ENCODE results near the gene AURKAIP1. TPM values are rescaled to one million over a fixed set of nuclear protein-coding genes. Genes with fewer than 3 reads are reported as not detected.

Gene AURKAIP1
- total and polyA plus RNA-seq, 4 donors = 43.5 to 208 (median 168) TPM

GRCh38 chr1:1356166-1356795, 18.7 kb downstream of the AURKAIP1 start:
- DNase-seq = no peak
- H3K27ac ChIP-seq (ENCODE audit: low read depth in 1 of 2, low read length in 1 of 2) = peak overlapping the region in 1 of 2 donors; percentile 74
- peaks cover 0 to 14% (median 5%) of the 10 kb centered on the region in 4 donors for H3K36me3 ChIP-seq (ENCODE audit: control insufficient read depth in 4 of 4, insufficient read depth in 4 of 4, low read length in 4 of 4)
- H3K9me3 ChIP-seq (ENCODE audit: control insufficient read depth in 4 of 4, insufficient read depth in 3 of 4, low read length in 3 of 4) = peaks cover 0 to 5% (median 0%) of the 10 kb centered on the region in 4 donors
- WGBS, 2 donors = 34 to 46% methylated on average over 6 to 8 of the region's 8 CpGs
- H3K4me1 ChIP-seq (ENCODE audit: control insufficient read depth in 5 of 5, insufficient read depth in 5 of 5, low read length in 5 of 5) = peaks cover 0 to 46% (median 9%) of the 10 kb centered on the region in 5 donors
- no peak for TF ChIP-seq CTCF (IDR thresholded peaks at IDR 0.05; ENCODE audit: control extremely low read depth, extremely low read depth)
- ATAC-seq (ENCODE audit: insufficient read depth, low FRiP score) = no peak
- no peak overlapping the region for H3K9ac ChIP-seq (ENCODE audit: insufficient read depth in 1 of 2, low read length in 2 of 2)
- peaks cover 0 to 4% (median 0%) of the 10 kb centered on the region in 3 donors for H3K27me3 ChIP-seq (ENCODE audit: control insufficient read depth in 3 of 3, insufficient read depth in 3 of 3, low read length in 2 of 3)
- no peak overlapping the region for H3K4me3 ChIP-seq

- Histone ChIP-seq H3K36me3 (ENCODE audit: control insufficient read depth in 4 of 4, insufficient read depth in 4 of 4, low read length in 4 of 4) (peaks cover 0 to 14% (median 5%) of the 10 kb centered on the region in 4 donors), H3K9me3 (ENCODE audit: control insufficient read depth in 4 of 4, insufficient read depth in 3 of 4, low read length in 3 of 4) (peaks cover 0 to 2% (median 0%) of the 10 kb centered on the region in 4 donors), H3K4me1 (ENCODE audit: control insufficient read depth in 5 of 5, insufficient read depth in 5 of 5, low read length in 5 of 5) (peaks cover 0 to 38% (median 9%) of the 10 kb centered on the region in 5 donors), H3K27me3 (ENCODE audit: control insufficient read depth in 3 of 3, insufficient read depth in 3 of 3, low read length in 2 of 3) (no peaks in the 10 kb centered on the region), H3K4me3 (no peak overlapping the region), H3K9ac (ENCODE audit: insufficient read depth in 1 of 2, low read length in 2 of 2) (no peak overlapping the region), H3K27ac (ENCODE audit: low read depth in 1 of 2, low read length in 1 of 2) (no peak overlapping the region)
- ATAC-seq (ENCODE audit: insufficient read depth, low FRiP score) = no peak
- peak; percentile 50 to 78 (median 71) for DNase-seq
- WGBS, 2 donors = 4 to 6% methylated on average over 40 to 52 of the region's 52 CpGs
- no peak for TF ChIP-seq CTCF (IDR thresholded peaks at IDR 0.05; ENCODE audit: control extremely low read depth, extremely low read depth)
Measured at GRCh38 chr1:1355416-1355815, 19.6 kb downstream of the AURKAIP1 start.

- DNase-seq (no peak), ATAC-seq (ENCODE audit: insufficient read depth, low FRiP score) (no peak)
- Histone ChIP-seq H3K36me3 (ENCODE audit: control insufficient read depth in 4 of 4, insufficient read depth in 4 of 4, low read length in 4 of 4) (peaks cover 0 to 14% (median 5%) of the 10 kb centered on the region in 4 donors), H3K9me3 (ENCODE audit: control insufficient read depth in 4 of 4, insufficient read depth in 3 of 4, low read length in 3 of 4) (peaks cover 0 to 2% (median 0%) of the 10 kb centered on the region in 4 donors), H3K27ac (ENCODE audit: low read depth in 1 of 2, low read length in 1 of 2) (no peak overlapping the region), H3K4me3 (no peak overlapping the region), H3K27me3 (ENCODE audit: control insufficient read depth in 3 of 3, insufficient read depth in 3 of 3, low read length in 2 of 3) (no peaks in the 10 kb centered on the region), H3K4me1 (ENCODE audit: control insufficient read depth in 5 of 5, insufficient read depth in 5 of 5, low read length in 5 of 5) (peaks cover 0 to 31% (median 6%) of the 10 kb centered on the region in 5 donors), H3K9ac (ENCODE audit: insufficient read depth in 1 of 2, low read length in 2 of 2) (no peak overlapping the region)
- WGBS, 2 donors = 23 to 35% methylated on average over 90 to 116 of the region's 116 CpGs
- TF ChIP-seq CTCF (IDR thresholded peaks at IDR 0.05; ENCODE audit: control extremely low read depth, extremely low read depth) = no peak
Measured at GRCh38 chr1:1354271-1355247, 20.4 kb downstream of the AURKAIP1 start.
